NCI-H345 treated with DMSO at 0.1 percent for 48 hours (cell line): ENCODE measurements around the gene CLEC1A.
A peak's percentile ranks its signal among the peaks of the same experiment; 100 is the strongest.

Experiments
- DNase-seq: peaks from one replicate; lab custom pipeline; 2025; ENCODE audit not compliant: unreplicated experiment; lab: John Stamatoyannopoulos, UW

Gene CLEC1A

GRCh38 chr12:10098791-10099190 lies at the start of gene CLEC1A:
TSS of gene CLEC1A (minus strand) at chr12:10098985. CDS start at chr12:10098922, 63 bp downstream.
- DNase-seq, result no peak

- no peak for DNase-seq
Measured at GRCh38 chr12:10147714-10148403, 49.1 kb upstream of the CLEC1A start.

- DNase-seq, result no peak
Measured at GRCh38 chr12:10142976-10143589, 44.3 kb upstream of the CLEC1A start.

- DNase-seq, result peak; percentile 36
Measured at GRCh38 chr12:10140001-10140400, 41.2 kb upstream of the CLEC1A start.

- peak; percentile 46 for DNase-seq
Measured at GRCh38 chr12:10136637-10137205, 37.9 kb upstream of the CLEC1A start.

GRCh38 chr12:10135126-10135525 lies 36.3 kb upstream of the CLEC1A start:
- no peak for DNase-seq

GRCh38 chr12:10132850-10133370 lies 34.1 kb upstream of the CLEC1A start:
- DNase-seq, result no peak

- no peak for DNase-seq
Measured at GRCh38 chr12:10131111-10131690, 32.4 kb upstream of the CLEC1A start.

GRCh38 chr12:10130042-10130441 lies 31.3 kb upstream of the CLEC1A start, which contains the start of gene CLEC7A:
TSS of gene CLEC7A (minus strand) at chr12:10130199. CDS start at chr12:10130082, 117 bp downstream.
- DNase-seq, result no peak

GRCh38 chr12:10128687-10129086 lies 29.9 kb upstream of the CLEC1A start:
- DNase-seq, result no peak

GRCh38 chr12:10126413-10126812 lies 27.6 kb upstream of the CLEC1A start:
- DNase-seq, result no peak

GRCh38 chr12:10122689-10123088 lies 23.9 kb upstream of the CLEC1A start:
- DNase-seq, result no peak

GRCh38 chr12:10121278-10121677 lies 22.5 kb upstream of the CLEC1A start:
- DNase-seq, result no peak

- DNase-seq, result no peak
Measured at GRCh38 chr12:10119066-10119465, 20.3 kb upstream of the CLEC1A start.

- no peak for DNase-seq
Measured at GRCh38 chr12:10115890-10116289, 17.1 kb upstream of the CLEC1A start.

GRCh38 chr12:10115311-10115710 lies 16.5 kb upstream of the CLEC1A start:
- no peak for DNase-seq

GRCh38 chr12:10113920-10114319 lies 15.1 kb upstream of the CLEC1A start:
- DNase-seq, result no peak

- DNase-seq, result no peak
Measured at GRCh38 chr12:10113075-10113474, 14.3 kb upstream of the CLEC1A start.

GRCh38 chr12:10111451-10111850 lies 12.7 kb upstream of the CLEC1A start:
- DNase-seq, result no peak

- DNase-seq, result no peak
Measured at GRCh38 chr12:10110256-10110844, 11.6 kb upstream of the CLEC1A start.

- DNase-seq, result no peak
Measured at GRCh38 chr12:10102322-10102721, 3.5 kb upstream of the CLEC1A start.
